GM12878 (cell line): ENCODE data around the gene IL1RL1.

Source experiments
- EP300 ChIP-seq, 2 experiments: fragments of 150-350 bp in 1 of 2; IDR thresholded peaks; 2 replicates each; pipeline ENCODE4 v1.6.1; 2011 to 2012; ENCODE audit warnings: low read depth in 2 of 2, low read length in 2 of 2, borderline replicate concordance in 1 of 2, improper control_type of control experiment in 1 of 2, inconsistent platforms in 1 of 2; ENCODE audit not compliant: control insufficient read depth in 1 of 2
- EZH2 ChIP-seq: IDR thresholded peaks from 2 replicates; pipeline ENCODE4 v1.6.1; 2012; ENCODE audit warnings: low read depth, mild to moderate bottlenecking, control low read depth, inconsistent platforms, low read length, borderline replicate concordance; ENCODE audit not compliant: control insufficient read depth
- FOS ChIP-seq: IDR thresholded peaks from 3 replicates; pipeline ENCODE4 v1.6.1; 2011; ENCODE audit warnings: borderline replicate concordance; ENCODE audit not compliant: insufficient read length; ENCODE audit errors: extremely low read depth
- NFYB ChIP-seq: IDR thresholded peaks from 2 replicates; pipeline ENCODE4 v1.6.1; 2011; ENCODE audit warnings: low read depth, mild to moderate bottlenecking, low read length, improper control_type of control experiment, moderate library complexity; ENCODE audit not compliant: insufficient read depth
- TARDBP ChIP-seq: IDR thresholded peaks from 2 replicates; pipeline ENCODE4 v1.6.1; 2016; ENCODE audit warnings: borderline replicate concordance
- TF ChIP-seq, protein P1 (sequence below): IDR thresholded peaks from 2 replicates; pipeline ENCODE4 v1.6.1; 2011; ENCODE audit warnings: mild to moderate bottlenecking, low read depth, low read length, moderate library complexity; ENCODE audit not compliant: insufficient replicate concordance
- TF ChIP-seq, protein P2 (sequence below): IDR thresholded peaks from 2 replicates; pipeline ENCODE4 v1.6.1; 2012; ENCODE audit warnings: mild to moderate bottlenecking, low read depth, low read length

DNA sequence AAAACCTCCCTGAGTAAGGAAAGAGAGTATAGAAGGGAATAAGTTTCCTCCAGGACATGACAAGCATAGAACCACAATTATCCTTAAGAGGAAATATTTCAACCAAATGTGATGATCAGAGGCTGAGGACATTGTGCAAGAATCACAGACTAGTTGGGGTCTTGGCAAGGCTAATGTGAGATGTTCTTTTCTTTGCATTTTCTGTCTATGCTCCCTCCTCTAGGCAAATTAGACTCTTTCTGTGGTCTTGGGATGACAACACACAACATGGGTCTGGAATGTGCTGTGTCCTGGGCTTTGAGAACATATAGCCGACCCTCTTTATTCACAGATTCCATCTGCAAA lies 32.0 kb upstream of the IL1RL1 start:
- no peak for TF ChIP-seq TARDBP
- no peak for TF ChIP-seq EP300 (IDR thresholded peaks at IDR 0.05; ENCODE audit: borderline replicate concordance in 1 of 2, control insufficient read depth in 1 of 2, low read depth in 2 of 2, low read length in 2 of 2)
- TF ChIP-seq, protein P1, sequence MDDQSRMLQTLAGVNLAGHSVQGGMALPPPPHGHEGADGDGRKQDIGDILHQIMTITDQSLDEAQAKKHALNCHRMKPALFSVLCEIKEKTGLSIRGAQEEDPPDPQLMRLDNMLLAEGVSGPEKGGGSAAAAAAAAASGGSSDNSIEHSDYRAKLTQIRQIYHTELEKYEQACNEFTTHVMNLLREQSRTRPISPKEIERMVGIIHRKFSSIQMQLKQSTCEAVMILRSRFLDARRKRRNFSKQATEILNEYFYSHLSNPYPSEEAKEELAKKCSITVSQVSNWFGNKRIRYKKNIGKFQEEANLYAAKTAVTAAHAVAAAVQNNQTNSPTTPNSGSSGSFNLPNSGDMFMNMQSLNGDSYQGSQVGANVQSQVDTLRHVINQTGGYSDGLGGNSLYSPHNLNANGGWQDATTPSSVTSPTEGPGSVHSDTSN: no peak
- no peak for TF ChIP-seq NFYB
- no peak for TF ChIP-seq EZH2
- TF ChIP-seq, protein P2, sequence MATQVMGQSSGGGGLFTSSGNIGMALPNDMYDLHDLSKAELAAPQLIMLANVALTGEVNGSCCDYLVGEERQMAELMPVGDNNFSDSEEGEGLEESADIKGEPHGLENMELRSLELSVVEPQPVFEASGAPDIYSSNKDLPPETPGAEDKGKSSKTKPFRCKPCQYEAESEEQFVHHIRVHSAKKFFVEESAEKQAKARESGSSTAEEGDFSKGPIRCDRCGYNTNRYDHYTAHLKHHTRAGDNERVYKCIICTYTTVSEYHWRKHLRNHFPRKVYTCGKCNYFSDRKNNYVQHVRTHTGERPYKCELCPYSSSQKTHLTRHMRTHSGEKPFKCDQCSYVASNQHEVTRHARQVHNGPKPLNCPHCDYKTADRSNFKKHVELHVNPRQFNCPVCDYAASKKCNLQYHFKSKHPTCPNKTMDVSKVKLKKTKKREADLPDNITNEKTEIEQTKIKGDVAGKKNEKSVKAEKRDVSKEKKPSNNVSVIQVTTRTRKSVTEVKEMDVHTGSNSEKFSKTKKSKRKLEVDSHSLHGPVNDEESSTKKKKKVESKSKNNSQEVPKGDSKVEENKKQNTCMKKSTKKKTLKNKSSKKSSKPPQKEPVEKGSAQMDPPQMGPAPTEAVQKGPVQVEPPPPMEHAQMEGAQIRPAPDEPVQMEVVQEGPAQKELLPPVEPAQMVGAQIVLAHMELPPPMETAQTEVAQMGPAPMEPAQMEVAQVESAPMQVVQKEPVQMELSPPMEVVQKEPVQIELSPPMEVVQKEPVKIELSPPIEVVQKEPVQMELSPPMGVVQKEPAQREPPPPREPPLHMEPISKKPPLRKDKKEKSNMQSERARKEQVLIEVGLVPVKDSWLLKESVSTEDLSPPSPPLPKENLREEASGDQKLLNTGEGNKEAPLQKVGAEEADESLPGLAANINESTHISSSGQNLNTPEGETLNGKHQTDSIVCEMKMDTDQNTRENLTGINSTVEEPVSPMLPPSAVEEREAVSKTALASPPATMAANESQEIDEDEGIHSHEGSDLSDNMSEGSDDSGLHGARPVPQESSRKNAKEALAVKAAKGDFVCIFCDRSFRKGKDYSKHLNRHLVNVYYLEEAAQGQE: no peak
- TF ChIP-seq FOS: no peak
